ENCODE data around the gene TNNC1.

TNNC1 gene

GRCh38 chr3:52441772-52442332 is 12.0 kb downstream of the TNNC1 start:
- no peak for DNase-seq

- no peak for DNase-seq
These were observed 12.6 kb downstream of the TNNC1 start for GRCh38 chr3:52441091-52441771.

GRCh38 chr3:52440671-52441070 is 13.2 kb downstream of the TNNC1 start:
- no peak for DNase-seq

GRCh38 chr3:52440249-52440551 is 13.6 kb downstream of the TNNC1 start:
- no peak for DNase-seq

GRCh38 chr3:52439426-52440248 is 14.2 kb downstream of the TNNC1 start:
- DNase-seq = no peak

GRCh38 chr3:52438579-52439425 is 15.0 kb downstream of the TNNC1 start:
- no peak for DNase-seq

- DNase-seq = no peak
These were observed 15.8 kb downstream of the TNNC1 start for GRCh38 chr3:52438104-52438376.

GRCh38 chr3:52437326-52438103 is 16.3 kb downstream of the TNNC1 start:
- no peak for DNase-seq

GRCh38 chr3:52436500-52437149 is 17.2 kb downstream of the TNNC1 start:
- DNase-seq = no peak

- DNase-seq = no peak
These were observed 18.4 kb downstream of the TNNC1 start for GRCh38 chr3:52435246-52436101.

GRCh38 chr3:52434491-52435115 is 19.2 kb downstream of the TNNC1 start:
- DNase-seq = no peak

GRCh38 chr3:52433996-52434479 is 19.8 kb downstream of the TNNC1 start:
- DNase-seq = no peak

- DNase-seq = no peak
These were observed 20.4 kb downstream of the TNNC1 start for GRCh38 chr3:52433328-52433995.

- no peak for DNase-seq
These were observed 21.1 kb downstream of the TNNC1 start for GRCh38 chr3:52432691-52433141.

GRCh38 chr3:52432225-52432624 is 21.6 kb downstream of the TNNC1 start:
- no peak for DNase-seq

- DNase-seq = no peak
These were observed 22.2 kb downstream of the TNNC1 start for GRCh38 chr3:52431459-52432223.

GRCh38 chr3:52430416-52430810 is 23.4 kb downstream of the TNNC1 start:
- no peak for DNase-seq

GRCh38 chr3:52429779-52430415 is 23.9 kb downstream of the TNNC1 start:
- DNase-seq = no peak

- DNase-seq = no peak
These were observed 24.8 kb downstream of the TNNC1 start for GRCh38 chr3:52429031-52429430.
